Epithelial cell of alveolus of lung (primary cell): ENCODE data around the gene RHCE. TPM values are rescaled to one million over a fixed set of nuclear protein-coding genes. Genes with fewer than 3 reads are reported as not detected.

Experiments
- total RNA-seq: library from RNA; depleted of rRNA; stranded (reverse); fragments of >200 nt; gene quantifications from 2 replicates; pipeline ENCODE4 v1.2.1, GENCODE V29; 2015

The RHCE gene
- 0.56 and 1.3 TPM in 2 replicates for total RNA-seq

GRCh38 chr1:25420715-25421114, at the start of gene RHCE:
Gene RHCE, minus strand, starts transcription at chr1:25420825. Its CDS starts 39 bp downstream, at chr1:25420786.

GRCh38 chr1:25430073-25430966, 9.7 kb upstream of the RHCE start, which contains the start of gene MACO1:
Gene MACO1, plus strand, starts transcription at chr1:25430897. Its CDS starts 202 bp downstream, at chr1:25431099.

GRCh38 chr1:25338188-25338981, 82.2 kb downstream of the RHCE start, which contains the start of gene TMEM50A:
Gene TMEM50A, plus strand, starts transcription at chr1:25338334. Its CDS starts 2,153 bp downstream, at chr1:25340487.

Other genes with a start within 250 kb of the RHCE start
- gene SYF2, start 188.3 kb downstream of the RHCE start, total RNA-seq = 32.5 and 75.0 TPM in 2 replicates
- 10.1 and 45.2 TPM in 2 replicates for gene RSRP1, start 173.4 kb downstream of the RHCE start, total RNA-seq
- not detected in 2 replicates for gene RHD, start 148.3 kb downstream of the RHCE start, total RNA-seq
- 71.4 and 85.1 TPM in 2 replicates for gene TMEM50A, start 82.5 kb downstream of the RHCE start, total RNA-seq
- gene MACO1, start 10.1 kb upstream of the RHCE start, total RNA-seq = 16.9 and 17.5 TPM in 2 replicates
- 5.6 and 10.3 TPM in 2 replicates for gene LDLRAP1, start 122.8 kb upstream of the RHCE start, total RNA-seq
- gene MAN1C1, start 196.0 kb upstream of the RHCE start, total RNA-seq = 0.65 and 2.9 TPM in 2 replicates